ENCODE measurements around the gene SMG1. TPM values are rescaled to one million over a fixed set of nuclear protein-coding genes. Genes with fewer than 3 reads are reported as not detected.

SMG1 gene
- polyA plus RNA-seq, 1 donor, result 86.3 TPM

DNA sequence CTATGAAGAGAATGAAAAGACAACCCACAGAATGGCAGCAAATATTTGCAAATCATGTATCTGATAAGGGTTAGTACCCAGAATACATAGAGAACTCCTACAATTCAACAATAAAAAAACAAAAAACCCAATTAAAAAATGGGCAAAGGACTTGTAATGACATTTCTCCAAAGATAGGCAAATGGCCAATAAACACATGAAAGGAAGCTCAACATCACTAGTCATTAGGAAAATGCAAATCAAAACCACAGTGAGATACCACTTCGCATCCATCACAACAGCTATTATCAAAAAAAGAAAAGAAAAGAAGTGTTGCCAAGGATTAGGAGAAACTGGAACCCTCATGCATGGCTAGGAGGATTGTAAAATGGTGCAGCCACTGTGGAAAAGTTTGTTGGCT is 79.8 kb downstream of the SMG1 start:
- no peak for DNase-seq

DNA sequence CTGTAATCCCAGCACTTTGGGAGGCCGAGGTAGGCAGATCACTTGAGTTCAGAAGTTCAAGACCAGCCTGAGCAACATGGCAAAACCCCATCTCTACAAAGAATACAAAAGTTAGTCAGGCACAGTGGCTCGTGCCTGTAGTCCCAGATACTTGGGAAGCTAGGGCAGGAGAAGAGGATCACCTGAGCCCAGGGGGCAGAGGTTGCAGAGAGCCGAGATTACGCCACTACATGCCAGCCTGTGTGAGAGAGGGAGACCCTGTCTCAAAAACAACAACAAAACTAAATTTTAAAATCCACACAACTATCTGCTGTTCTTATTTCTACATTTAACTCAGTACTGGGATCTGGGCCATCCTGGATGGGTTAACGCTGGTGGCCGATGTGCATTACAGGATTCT is 83.6 kb downstream of the SMG1 start:
- no peak for DNase-seq

DNA sequence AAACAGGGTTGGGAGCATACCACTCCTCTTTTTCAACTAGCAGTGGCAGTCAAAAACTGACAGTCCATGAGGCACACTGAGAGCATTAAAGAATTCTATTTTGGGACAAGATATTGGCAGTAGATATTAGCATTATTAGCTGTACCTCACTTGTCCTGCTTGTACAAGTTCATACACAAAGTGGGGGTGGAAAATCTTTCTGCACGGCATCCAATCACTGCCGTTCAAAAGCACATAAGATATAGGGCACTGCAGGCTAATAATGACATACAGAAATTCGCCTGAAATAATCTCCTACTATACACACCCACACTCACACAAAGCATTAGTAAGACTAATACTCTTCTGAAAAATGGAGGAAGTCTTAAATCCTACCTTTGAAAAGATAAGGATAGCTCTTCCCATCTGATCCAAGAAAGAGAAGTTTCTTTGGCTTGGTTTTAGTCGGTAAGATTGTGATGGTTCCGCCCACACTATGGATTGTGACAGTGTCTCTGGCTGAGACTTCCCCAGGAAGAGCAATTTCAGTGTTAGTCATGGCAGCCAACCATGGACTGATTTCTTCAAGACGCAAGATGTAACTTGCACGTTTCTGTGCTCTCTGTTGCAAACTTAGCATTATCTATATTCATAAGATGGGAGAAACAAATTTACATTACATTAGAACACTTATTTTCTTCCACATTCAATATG is 84.2 kb downstream of the SMG1 start:
- DNase-seq, result no peak

DNA sequence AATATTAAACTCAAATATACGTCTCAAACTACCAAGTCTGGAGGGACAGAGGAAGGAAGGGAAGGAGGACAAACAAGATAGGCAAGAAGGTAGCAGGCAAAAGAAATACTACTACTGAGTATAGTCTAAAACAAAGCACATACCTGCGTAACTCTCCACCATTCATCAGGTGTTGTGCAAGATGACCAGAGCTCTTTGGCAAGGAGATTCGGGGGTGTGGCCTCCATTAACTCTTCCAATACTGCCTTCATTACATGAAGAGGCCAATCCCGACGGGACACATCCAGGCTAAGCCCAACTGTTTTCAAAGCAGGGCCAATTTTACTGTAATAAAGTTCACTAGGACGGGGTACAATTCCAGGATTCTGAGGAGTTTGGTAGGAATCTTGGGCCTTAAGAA is 86.7 kb downstream of the SMG1 start:
- DNase-seq, result no peak

DNA sequence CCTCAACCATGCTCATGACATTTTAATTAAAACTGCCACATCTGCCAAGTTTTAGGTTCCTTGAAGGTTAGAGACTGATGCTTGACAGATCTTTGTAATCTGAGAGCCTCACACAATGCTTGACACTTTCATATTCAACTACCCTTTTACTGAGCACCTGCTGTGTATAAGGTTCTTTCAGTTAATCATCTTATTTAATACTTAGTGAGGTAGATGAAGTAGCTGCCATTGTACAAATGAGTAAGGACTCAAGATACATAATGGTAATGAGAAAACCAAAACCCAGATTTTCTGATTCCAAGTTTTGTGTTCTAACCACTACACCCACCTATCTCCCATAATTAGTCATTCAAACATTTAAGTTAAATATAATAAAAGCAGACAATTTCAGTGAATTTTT is 89.5 kb downstream of the SMG1 start:
- no peak for DNase-seq

DNA sequence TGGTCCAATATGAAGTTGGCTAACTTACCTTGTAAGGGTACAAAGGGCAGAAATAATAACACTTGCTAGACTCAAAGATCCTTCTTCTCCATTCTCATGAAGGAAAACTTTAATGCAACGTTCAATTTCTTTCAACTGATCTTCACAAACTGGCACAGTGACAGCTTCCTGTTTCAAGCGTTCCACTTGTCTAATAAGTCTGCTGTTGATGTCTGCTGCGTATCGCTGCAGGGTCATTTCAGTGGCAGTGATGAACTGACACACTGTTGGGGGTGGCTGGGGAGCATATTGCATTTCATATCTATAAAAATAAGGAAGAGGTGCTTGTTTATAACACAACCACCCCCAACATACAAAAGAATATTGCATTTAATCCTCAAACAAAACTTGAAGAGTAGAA is 91.3 kb downstream of the SMG1 start:
- DNase-seq, result no peak

DNA sequence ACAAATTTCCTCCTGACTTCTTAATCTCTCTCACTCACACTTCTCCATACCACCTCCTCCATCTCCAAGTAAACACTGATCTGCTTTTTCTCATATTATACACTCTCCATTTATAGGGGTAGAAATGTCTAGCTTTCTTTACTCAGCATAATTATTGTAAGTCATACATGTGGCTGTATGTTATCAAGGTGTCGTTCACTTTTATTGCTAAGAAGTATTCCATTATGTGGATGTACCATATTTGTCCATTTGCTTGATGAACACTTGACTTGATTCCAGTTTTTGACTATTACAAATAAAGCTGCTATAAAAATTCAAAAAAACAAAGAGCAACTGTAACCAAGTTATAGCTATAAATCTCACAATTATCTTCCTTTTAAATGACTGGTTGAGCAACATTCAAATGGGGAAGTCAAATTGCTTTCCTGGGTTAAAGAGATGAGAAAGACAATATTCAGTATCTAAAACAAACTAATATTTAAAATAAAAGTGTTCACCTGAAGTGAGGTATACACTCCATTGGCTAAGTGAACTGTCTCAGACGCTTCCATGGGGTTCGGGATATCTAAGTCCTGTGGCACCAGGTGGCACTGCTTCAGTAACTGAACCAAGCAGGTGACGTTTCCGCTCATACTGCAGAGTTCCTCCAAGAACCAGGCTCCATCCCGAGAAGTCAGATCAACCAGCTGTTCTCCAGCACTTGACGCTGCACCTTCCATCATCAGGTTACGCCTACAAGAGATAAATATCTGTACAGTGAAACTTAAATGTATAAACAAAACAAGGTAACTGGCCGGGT is 92.3 kb downstream of the SMG1 start:
- no peak for DNase-seq

DNA sequence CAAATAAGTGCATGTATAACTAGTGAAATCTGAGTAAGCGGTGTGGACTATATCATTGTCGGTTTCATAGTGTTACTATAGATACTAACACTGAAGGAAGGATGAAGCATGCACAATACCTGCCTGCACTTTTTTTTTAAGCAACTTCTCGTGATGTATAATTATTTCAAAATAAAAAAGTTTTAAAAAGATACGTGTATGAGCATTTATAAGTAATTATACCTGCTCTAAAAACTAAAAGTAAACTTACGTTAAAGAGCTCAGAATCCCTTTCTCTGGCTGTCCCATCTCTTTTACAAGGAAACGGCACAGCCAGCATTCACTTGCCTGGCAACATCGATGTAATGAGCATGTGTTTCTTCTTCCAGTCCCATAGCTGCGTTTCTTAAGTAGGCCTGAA is 93.6 kb downstream of the SMG1 start:
- DNase-seq, result no peak

DNA sequence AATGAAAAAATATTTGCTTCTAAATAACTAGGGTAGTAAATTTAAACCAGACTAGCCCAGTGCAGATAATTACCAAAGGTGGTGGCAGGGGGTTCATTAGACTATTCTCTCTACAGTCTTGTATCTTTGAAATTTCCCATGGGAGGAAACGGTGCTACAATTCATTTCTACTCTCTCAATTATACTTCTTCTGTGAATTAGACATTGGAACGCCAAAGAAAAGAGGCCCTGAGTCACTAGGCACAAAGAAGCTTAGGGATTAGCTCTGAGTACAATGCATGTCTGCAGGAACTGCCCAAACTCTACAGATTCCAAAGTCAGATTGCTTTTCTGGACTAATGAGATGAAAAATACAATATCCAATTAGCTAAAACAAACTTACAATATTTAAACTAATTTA is 94.2 kb downstream of the SMG1 start:
- no peak for DNase-seq

DNA sequence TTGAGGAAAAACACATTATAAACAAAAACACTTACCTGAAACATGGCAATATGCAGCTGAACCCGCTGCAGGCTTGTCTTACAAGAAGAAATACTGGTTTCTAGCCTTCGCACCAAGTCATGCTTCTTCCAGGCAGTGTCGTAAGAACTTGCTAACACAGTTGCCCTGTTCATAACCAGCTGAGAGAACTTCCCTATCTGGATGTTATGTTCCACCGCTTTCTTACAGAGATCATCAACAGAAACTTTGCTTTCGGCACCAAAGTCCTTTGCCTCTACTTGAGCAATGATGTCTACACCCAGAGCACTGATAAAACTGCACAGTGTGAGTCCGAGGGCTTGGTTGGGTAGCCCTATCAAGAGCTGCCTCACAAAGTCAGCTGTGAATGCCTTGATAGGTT is 97.0 kb downstream of the SMG1 start:
- DNase-seq, result no peak

DNA sequence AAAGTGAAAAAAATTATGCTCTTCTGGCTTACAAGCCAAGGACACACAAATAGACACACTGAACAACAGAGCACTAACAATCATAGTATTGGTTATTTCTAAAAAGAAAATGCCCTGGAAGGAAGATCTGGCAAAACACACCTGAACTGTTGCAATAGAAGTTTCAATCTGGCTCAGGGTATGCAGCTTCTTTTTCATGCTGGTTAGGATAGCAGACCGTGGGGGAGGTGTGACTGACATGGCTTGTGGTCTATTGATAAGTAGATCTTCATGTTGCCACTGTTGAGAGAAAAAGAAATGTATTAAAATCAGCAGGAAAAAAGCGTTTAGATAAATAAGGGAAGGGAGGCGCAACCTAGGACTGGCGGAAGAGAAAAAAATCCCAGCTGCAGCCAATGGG is 98.3 kb downstream of the SMG1 start:
- DNase-seq, result no peak

DNA sequence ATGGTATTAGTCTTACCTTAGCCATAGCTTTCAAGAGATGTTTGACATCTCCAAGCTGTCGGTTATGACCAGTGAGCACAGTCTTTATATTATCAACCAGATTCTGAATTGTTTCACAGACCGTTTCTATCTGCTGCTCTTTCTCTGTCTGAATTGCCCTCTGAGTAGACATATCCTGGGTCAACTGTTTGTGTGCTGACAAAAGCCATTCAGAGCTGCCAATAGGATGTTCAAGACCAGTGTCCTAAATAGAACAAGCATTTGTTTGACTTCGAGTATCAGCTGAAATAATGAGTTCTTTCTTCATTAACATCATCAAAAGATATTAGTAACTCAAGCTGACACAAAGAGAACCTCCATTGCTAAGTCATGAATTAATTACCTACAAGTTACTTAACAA is 109.9 kb downstream of the SMG1 start:
- DNase-seq, result no peak

DNA sequence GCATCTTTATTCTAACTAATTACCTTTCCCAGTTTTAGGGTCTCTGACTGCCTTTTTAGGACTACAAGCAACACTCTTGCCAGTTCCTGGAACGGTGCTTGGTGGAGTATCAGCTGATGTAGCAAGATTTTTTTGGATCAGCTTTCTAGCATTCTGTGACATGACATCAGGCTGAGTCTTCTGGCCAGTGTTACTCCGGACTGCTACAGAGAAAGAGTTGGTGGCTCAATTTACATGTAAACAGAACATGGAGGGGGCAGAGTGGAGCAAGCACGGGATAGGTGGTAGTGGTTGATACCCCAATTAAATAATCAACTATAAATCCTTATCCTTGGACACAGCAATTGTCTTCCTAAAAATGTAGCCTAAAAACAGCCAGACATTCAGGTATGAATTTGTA is 114.3 kb downstream of the SMG1 start:
- no peak for DNase-seq

DNA sequence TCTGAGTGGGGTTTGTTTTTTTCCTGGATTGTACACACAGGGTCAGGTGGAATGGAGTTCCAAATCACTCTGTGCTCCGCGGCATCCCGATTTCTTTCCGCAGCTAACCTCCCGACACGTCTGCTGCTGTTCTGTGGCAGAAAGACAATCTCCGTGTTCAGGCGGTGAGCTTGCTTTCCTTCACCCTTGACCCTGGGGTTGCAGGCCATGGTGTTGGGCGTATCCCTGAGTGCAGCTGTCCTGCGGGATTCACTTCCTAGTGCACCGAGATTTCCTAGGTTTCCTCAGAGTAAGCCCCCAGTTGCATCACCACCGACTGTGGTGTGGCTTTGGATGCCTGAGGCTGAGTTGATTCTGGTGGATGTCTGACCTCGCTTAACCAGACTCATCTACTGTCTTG is 117.0 kb downstream of the SMG1 start:
- DNase-seq, result no peak

DNA sequence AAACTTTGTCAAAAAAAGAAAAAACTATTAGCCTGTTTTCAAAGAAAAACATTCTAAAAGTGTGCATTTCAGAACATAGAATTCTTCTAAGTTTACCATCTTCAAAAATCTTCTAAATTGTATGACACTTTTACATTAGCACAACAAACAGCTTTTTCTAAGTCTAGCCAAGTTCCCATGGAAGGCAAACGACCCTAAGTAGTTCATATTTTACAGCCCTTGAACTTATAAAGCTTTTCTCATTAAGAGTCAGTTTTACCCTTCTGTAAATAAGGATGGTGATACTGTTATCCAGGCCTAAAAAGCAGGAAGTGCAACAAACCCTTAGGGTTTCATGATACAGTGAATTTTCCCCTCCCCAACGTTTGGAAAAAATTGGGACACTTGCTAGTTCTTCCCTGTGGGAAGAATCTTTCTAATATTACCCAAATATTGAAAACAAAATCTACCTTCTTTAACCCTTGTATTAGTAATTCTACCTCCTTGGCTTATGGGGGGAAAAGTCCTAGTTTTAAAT is 120.9 kb downstream of the SMG1 start:
- DNase-seq, result no peak

DNA sequence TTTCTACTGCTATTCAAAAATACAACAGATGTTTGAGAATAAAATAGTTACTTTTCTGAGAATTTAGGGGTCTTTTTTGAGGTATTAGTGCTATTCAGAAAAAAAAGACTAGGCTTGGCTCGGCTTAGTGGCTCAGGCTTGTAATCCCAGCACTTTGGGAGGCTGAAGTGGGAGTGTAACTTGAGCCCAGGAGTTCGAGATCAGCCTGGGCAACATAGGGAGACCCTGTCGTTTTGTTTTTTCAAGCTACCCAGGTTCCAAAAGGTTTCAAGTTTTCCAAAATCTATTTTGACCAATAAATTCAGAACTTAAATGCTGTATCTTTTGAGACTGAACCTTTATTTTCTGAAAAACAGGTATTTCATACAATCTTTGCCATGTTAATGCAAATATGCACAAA is 121.7 kb downstream of the SMG1 start:
- DNase-seq, result no peak

DNA sequence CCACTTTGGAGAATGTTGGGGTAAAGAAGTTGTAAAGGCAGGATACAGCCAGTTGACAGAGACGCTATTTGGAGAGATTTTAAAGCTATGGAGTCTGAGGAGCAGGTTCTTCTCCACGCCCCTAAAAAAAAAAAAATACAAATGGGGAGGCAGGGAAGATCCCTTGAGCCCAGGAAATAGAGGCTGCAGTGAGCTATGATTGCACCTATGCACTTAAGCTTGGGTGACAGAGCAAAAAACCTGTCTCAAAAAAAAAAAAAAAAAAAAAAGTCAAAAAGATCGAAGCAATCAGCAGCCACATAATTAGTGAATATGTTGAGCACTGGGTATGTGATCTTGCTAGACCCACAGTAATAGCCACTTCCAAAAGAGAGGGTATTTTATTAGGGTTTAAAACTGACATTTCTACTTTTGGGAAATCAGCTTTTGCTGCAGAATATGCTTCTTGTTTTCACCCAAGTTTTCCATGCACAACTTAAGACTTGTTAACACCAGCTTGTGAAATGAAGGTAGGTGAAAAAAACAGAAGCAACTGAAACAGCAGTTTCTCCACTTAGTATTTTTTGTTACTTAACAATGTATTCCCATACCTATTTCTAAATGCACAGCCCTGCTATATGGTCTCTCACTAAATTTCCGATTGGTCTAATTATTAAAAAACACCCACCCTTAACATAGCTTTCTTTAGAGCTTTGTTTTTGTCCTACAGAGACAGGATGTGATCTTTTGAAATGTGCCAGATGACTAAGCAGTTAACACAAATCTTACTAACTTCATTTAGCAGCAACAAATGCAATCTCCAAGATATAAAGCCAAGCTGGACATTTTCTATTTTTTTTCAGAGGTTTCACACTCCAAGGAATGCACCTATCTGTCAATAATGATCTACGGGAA is 122.4 kb downstream of the SMG1 start:
- no peak for DNase-seq

DNA sequence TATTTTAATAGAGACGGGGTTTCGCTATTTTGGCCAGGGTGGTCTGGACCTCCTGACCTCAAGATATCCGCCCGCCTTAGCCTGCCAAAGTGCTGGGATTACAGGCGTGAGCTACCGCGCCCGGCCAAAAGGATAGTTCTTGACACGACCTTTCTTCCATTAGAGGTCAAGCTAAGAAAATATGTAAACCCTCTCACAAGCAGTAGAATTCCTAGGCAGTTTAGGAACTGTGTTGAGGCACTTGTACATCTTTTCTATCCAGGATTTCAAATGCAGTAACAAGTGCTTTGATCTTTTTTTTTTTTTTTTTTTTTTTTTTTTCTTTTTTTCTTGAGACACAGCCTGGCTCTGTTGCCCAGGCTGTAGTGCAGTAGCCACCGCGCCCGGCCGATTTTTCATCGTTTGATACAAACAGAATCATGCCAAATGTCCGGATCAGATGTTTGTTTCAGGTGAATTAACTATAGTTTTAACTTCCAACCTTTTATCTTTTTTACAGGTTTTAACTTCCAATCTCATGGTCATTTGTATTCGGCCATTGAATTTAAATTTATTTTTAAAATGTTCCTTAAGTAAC is 123.4 kb downstream of the SMG1 start:
- no peak for DNase-seq

DNA sequence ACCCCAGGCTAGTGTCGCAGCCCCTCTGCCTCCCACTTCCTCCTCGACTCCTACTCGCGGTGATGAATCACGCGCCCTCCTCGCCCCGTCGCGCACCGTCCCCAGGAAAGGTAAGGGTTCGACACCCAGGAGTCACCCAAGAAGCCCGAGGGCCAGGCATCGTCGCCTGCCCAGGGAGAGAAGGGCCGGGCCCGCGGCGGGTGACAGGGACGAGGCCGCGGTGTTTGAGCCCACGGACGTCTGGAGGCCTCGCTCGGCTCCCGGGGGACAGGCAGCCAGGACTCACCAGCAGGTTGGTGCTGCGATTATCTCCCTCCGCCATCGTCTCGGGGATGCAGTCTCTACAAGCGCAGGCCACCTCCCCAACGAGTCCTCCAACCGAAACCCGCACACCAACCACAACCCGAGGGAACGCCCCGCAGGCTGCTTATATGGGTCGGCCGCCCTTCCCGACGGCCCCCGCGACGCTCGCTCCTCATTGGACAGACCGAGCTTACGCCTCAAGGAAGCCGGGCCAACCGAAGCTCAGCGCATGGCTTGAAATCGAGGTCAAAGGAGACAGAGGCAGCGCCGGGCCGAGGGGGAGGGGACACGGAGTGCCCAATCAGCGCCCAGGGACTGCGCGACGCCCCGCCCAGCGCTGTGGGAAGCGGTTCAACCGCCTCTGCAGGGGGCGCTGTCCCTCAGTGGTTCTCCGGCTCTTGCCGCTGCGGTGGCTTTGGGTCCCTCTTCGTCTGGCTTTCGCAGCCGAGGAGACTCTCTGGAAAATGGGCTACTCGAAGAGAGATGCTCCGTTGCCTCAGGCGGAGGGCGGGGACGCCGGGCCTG is 124.8 kb downstream of the SMG1 start, which contains the start of gene ARL6IP1:
Gene ARL6IP1, minus strand, starts transcription at position 405 of the 828 bp plus-strand sequence. Its CDS starts 83 bp downstream, at position 322.
- peak; percentile 99 for DNase-seq

DNA sequence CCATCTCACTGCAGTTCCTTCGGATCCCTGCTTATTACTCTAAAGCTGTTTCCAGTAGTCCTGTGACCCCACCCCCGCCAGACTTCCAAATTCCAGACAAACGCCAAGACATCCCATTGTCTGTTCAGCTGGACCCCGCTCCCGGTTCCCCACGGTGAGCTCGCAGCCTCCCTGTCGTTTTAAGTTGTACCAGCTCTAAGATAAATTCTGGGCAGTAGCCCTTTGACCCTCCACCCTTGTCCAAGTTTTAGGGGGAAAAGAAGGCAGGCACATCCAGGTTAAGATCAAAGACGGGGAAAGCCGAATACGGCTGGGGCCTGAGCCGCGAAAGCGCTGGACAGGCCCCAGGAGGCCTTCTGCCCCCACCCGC is 125.4 kb downstream of the SMG1 start:
- DNase-seq, result peak; percentile 18

DNA sequence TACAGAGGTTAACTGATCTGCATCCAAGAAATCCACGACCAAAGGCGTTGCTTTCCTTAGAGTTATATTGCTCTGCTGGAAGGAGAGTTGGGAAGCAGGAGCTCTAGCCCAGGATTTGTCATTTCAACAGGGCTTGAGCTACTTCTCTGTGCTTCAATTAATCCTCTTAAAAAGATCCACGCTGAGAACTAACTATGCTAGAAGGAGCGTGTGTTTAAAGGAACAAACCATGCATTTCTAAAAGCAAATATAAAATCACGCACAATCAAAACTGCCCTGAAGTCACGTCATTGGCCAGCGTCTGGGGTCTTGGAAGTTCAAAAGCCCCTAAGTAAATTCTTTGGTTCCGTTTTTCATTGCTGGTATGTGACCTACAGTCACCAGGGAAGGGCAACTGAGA is 125.9 kb downstream of the SMG1 start:
- no peak for DNase-seq

Data from left kidney (tissue), 2 donors.